ENCODE measurements around the gene WDR64.

WDR64 gene

GRCh38 chr1:241652012-241652411 lies at the start of gene WDR64:
Gene WDR64 (plus strand): TSS chr1:241652281. CDS start chr1:241652485, 204 bp downstream.
- no peak for DNase-seq

DNA sequence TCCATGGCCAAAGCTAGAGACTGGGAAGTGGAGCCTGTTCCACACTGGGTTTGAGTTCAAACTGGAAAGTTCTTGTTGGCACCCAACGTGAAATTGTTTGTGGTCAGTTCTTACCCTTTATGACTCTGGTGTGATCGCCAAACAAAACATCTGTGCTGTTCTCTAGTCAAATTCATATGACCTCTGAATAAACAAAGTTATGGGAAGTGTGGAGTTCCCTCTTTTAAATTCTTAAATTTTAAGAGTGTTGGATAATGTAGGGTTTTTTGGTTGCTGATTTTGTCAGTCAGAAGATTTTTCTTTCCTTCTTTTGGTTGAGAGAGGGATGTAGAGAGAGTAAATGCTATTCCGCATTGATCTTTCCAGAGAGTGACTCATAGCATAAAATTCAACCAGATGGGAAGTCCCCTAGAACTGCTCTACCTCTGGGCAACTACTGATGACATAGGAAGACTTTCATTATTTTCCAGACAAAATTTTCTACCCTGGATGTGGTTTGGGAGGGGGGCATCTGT lies 48.3 kb upstream of the WDR64 start:
- DNase-seq, result no peak

DNA sequence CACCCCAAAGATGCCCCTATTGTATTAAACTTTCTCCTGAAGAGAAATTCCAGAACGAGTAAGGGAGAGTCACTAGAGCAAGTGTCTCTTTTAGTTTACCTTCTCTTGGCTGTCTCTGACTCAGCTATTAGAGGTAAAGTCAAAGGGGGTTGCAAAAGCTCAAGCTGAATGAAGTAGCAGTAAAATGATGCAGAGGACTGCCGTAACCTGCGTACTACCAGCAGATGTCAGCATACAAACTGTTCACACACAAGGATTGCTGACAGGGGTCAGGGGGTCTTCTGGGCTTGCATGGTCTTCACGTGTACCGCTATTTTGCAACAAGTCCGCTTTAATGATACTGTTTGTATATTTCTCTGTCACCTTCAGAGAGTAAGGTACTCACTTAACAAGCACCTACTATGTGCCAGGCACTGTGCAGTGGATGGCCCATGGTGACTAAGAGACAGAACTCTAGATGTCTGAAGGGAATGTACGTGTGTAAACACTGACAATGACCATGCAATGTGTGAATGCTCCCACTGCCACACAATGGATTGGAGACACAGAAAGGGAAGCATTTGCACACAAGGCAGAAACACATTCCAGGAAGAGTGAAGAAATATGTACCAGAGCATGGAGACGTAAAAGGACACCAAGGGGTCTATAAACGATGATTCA lies 46.8 kb upstream of the WDR64 start:
- no peak for DNase-seq

DNA sequence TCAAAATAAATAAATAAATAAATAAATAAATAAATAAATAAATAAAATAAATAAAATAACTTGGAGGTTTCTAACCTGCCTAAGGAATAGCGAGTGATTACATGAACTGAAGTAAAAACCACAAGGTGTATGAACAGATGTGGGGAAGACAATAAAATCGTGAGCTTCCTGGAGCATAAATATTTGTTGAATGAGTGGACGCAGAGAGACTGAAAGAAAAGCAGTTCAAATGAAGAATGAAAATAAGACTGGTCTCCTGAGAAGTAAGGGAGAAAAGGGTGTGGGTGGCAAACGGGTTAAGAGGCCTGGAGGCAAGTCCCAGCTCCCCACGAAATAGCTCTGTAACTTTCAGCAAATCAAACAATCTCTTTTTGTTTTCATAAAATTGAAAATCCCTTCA lies 45.5 kb upstream of the WDR64 start:
- no peak for DNase-seq

DNA sequence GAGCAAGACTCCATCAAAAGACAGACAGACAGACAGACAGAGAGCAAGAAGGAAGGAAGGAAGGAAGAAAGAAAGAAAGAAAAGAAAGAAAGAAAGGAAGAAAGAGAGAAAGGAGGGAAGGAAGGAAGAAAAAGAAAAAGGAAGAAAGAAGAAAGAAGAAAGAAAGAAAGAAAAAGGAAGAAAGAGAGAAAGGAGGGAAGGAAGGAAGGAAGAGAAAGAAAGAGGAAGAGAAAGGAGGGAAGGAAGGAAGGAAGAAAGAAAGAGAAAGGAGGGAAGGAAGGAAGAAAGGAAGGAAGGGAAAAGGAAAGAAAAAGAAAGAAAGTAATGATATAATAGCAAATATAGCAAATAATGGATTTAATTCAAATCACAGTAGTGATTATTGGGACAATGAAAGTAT lies 44.6 kb upstream of the WDR64 start:
- DNase-seq, result no peak

DNA sequence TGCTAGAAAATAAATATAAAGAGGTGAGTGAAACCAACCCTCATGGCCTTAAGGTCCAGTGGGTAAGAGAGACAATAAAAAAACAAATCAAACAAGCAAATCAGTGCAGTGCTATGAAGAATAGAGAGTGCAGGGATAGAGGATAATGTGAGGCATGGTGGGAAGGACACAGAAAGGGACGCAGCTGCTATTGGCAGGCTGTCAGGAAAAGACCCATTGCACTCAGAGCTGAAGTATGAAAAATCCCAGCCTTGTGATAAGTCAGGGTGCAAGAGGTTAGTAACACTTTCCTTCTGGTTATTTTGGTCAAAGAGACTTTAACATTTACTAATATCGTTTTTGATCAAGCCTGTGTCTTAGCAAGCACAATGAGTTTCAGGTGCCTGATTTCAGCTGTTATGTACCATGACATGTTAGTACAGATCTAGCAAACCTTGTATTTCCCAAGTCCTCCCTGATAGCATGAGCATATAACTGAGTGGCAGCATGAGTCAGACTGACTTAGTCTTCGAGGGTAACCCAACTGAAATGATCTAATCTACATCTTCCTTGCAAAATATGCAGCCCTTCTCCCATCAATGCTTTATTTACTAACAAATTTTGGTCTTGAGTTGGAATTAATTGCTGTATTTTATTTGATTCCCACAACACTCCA lies 43.6 kb upstream of the WDR64 start:
- no peak for DNase-seq

DNA sequence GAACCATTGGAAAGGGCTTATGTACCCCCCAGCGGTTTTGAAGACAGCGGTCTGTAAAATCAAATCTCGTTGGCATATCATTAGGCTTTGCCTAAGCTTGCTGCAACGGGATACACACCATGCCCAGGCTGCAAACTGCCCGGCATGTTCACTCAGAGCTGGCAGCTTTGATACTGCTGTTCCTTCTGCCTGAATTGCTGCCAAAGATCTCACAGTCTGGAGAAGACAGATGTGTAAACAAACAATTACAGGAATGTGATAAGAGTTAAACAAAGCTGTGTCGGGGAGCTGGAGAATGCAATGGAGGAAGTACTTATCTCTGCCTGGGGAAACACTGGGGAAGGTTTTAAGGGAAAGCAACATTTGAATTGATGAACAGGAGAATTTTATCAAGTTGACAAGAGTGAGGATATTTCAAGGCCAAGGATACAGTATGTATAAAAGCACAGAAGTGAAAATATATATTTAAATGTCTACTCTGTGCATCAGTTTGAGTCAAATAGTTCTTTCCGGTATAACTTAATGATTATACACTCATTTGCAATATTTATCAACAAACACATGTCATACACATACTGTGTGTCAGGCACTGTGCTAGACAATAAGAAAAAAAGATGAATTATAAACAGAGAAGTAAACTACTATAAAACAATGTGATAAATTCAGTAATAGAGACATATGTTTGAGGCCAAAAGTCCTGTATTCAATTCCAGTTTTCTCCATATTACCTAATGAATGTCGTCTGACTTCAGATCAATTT lies 41.8 kb upstream of the WDR64 start:
- DNase-seq, result peak; percentile 25

DNA sequence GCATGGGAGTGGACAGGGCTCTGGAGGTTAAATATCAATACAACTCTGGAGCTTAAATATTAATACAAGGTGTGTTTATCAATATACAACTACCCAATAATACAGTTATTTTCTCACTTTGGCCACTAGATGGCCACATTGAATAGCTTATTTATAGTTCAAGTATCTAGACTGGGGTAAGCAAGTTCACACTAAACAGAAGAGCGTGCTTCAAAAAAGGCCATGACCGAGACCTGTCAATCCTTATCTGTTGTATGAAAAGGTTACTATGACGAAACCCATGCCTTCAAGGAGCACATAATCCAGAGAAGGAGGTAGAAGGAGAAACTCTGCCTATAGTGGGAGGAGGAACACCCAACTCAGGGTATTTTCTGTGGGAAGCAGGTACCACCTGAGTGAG lies 41.0 kb upstream of the WDR64 start:
- DNase-seq, result peak; percentile 79

DNA sequence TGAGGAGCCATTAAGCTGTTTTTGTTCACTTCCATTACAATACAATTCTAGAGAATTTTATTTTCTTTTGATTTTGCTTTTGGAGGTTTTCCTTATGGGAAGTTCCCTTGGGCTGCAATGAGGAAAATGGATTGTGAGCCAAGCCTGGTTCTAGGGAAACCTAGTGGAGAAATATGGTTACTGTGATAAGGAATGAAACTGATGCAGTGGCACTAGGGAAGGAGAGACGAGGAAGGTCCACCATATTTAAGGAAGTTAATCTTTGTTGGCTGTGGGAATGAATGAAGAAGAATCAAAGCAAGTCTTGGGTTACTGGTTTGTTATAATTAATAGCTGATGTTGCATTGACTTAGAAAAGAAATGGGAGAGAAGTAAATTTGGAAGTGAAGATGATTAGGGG lies 40.3 kb upstream of the WDR64 start:
- no peak for DNase-seq

- DNase-seq, result no peak
Observed at GRCh38 chr1:241612533-241613477, 39.3 kb upstream of the WDR64 start.

DNA sequence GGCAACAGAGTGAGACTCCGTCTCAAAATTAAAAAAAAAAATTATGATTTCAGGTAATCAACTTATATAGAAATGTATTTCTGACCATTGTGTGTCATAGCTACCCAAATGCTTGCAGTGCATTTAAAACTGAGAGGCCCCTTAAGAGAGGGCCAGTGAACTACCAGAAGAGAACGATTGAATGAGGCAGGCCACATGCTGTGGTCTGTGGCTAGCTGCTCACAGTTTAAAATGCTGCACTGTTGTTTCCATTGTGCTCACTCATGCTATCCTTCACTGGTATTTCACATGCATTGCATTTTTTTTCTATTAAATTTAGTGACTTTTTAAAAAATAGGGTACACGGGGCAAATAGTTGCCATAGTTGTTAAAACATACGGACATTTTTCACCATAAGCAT lies 37.9 kb upstream of the WDR64 start:
- no peak for DNase-seq

DNA sequence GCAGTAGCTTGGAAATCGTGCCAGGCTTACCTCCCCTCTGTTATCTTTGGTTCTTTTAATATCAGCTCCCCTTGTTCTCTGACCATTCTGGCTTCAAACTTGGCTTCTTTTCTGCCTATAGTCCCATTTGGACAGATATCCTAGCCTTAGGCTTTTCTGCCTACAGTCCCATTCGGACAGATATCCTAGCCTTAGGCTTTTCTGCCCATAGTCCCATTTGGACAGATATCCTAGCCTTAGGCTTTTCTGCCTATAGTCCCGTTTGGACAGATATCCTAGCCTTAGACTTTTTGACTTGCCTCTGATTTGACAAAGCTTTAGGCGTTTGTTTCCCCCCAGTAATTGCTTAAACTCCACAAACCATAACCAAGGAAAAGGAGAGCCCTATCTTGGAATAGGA lies 37.5 kb upstream of the WDR64 start:
- DNase-seq, result no peak

DNA sequence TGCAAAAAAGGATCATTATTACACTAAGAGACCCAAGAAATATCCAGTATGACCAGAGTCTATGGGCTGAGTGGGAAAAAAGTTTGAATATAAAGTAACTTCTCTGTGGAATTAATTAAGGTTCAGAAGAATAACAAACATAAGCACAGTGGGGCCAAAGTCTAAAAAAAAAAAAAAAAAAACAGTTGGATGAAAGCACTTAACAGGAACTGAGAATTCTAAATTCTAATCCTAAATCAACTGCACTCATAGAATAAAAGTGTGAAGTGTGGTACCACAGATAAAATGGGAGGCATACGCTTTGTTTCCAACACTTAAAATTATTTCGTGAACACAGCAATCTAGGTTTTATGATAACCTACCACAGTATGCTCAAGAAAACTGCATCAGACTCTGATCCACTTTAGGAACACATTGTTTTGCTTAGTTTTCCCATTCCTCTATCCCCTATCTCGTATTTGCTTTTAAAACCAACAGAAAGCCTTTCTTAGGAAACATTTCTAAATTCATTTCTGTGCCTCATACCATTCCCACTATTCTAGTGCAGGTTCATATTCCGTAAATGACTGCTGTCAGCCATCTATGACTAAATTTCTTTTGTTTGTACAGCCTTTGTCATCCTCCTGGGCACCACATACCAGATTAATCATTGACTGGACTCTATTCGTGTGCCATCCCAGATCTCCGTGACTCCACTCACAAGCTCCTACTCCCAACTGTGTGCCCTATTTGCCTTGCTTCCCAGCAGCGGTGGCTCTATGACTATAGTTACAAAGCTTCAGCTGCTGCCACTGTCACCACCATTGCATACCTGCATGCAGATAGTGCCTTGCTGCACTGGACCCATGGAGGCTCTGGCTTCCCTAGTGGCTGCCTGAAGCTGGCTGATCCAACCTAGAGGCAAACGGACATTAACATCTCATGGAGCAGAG lies 36.8 kb upstream of the WDR64 start:
- no peak for DNase-seq

DNA sequence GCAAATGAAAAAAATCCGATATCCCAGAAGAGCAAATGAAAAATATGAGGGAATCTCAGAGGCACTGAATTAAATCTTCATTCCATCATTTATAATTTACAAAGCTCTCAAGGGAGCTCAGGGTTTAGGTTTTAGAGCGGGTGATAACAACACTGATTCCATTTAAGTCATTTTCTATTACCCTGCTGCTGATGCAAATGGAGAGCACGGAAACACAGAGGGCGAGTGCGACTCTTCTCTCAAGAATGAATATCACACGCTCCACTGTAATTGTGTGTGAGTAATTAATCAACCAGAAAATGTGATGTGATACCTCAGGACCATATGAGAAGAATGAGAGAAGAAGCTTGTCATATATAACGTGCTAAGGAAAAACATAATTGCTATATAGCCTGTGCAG lies 34.7 kb upstream of the WDR64 start:
- DNase-seq, result no peak

DNA sequence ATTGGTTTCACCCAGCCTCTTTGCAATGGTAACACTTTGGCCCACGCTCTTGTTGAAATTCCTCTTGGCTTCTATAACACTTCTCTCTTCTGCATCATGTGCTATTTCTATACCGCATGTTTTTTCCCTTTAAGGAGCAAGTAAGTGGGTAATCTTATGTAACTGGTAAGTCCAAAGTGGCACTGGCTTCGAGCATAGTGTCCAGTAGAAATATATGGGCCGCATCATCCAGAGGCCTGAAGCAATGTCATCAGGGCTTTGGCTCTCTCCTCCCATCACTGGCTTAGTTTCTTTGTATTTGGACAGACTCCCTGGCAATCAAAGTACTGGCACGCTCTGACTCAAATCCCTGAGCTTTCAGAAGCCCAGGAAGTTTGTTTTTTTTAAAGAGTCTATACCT lies 29.4 kb upstream of the WDR64 start:
- DNase-seq, result no peak

- DNase-seq, result no peak
Observed at GRCh38 chr1:241624935-241625334, 27.1 kb upstream of the WDR64 start.

DNA sequence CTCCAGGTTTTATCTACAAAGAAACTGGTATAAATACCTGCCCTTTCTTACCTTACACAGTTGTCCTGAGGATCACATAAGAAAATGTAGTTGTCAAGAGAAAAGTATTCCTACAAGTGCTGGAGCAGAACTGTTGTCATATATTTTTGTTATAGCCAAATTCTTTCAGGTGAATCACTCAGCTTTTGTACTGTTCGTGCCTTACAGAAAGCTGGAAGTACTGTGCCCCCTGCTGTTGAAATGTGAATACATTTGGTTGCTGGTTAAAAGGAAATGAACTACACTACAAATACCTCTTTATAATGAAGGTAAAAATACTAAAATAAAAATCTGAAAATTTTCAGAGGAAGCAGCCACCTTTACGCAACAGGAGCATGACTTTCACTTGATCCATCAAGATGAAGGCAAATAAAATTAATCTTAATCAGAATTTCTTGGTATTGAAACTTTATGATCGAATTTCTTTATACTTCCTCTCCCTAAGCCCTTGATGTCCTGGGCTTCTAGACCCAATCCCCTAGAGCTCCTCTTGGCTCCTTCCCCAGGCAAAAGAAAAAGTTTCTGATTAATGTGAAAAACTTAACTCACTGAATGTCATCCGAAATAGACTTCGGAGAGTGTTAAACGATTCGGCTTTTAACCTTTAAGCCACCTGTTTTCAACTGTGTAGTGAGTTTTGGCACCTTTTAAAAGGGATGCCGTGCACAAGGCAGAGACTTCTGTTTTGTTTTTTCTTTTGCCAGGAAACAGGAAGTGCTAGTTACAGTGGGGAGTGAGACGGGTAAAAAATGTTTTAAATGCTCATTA lies 24.4 kb upstream of the WDR64 start:
- DNase-seq, result peak; percentile 11

- no peak for DNase-seq
Observed at GRCh38 chr1:241630005-241630404, 22.1 kb upstream of the WDR64 start.

DNA sequence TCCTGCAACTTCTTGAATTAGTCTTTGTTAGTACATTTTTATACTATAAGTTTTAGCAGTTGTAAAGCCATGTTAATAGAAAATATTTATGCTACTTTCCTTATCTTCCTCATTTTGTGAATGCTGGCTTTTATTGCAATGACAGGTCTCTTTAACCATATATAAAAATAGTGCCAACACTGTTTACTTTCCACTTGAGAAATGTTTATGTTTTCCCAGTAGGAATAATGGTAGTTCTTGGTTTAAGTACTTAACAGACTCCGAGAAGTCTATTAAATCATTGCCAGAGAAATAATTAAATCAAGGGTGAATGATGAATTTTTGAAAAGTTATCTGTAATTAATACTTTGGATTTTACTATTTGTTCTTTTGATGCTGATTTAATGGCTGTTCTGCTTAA lies 21.6 kb upstream of the WDR64 start:
- DNase-seq, result no peak

DNA sequence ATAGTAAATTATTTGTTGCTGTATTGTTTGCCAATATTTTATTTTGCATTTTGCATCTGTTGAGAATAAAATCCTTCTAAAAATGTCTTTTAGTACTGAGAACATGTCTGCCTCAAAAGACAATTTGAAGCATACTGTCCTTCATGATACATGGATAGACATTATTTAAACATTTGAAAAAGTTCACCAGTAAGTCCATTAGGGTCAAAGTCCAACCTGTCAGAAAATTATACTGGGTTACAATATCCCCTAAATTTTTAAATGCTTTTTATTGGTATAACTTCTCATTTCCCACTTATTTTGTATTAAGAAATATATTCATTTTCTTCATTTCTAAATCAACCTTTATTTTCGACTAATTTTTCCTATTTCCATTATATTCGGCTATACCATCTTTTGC lies 21.2 kb upstream of the WDR64 start:
- DNase-seq, result no peak

DNA sequence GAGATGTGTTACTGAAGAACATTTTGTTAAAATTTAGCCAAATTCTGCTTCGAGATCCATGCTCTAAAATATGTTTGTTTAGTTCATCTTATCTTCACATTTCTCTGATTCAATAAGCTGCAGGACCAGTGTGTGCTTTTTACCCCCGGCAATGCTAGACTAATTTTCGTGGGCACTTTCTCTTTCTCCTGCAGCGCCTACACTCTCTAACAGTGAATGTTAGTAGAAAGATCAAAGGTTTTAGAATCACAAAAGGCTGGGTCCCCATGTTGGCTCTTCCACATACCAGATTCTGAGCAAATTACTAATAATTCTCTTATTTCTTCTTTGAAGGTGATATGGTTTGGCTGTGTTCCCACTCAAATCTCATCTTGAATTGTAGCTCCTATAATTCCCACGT lies 20.4 kb upstream of the WDR64 start:
- no peak for DNase-seq
